ENCODE data around the gene SYPL1.

DNA sequence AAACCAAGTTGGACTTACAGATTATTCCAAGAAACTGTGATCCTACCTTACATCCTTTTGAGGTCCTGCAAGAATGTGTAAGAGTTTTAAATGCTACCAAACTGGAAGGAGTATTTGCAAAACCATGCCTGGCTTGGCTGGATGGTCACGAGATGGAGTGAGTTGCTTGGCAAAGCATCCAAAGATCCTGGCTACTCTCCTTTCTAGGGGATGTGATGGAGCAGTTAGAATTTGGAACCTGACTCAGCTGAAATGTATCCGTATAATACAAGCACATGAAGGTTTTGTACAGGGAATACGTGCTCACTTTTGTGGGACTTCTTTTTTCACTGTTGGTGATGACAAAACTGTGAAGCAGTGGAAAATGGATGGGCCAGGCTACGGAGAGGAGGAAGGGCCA, 13.3 kb upstream of the SYPL1 start:
- TF ChIP-seq, protein P1, sequence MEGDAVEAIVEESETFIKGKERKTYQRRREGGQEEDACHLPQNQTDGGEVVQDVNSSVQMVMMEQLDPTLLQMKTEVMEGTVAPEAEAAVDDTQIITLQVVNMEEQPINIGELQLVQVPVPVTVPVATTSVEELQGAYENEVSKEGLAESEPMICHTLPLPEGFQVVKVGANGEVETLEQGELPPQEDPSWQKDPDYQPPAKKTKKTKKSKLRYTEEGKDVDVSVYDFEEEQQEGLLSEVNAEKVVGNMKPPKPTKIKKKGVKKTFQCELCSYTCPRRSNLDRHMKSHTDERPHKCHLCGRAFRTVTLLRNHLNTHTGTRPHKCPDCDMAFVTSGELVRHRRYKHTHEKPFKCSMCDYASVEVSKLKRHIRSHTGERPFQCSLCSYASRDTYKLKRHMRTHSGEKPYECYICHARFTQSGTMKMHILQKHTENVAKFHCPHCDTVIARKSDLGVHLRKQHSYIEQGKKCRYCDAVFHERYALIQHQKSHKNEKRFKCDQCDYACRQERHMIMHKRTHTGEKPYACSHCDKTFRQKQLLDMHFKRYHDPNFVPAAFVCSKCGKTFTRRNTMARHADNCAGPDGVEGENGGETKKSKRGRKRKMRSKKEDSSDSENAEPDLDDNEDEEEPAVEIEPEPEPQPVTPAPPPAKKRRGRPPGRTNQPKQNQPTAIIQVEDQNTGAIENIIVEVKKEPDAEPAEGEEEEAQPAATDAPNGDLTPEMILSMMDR (IDR thresholded peaks at IDR 0.05), result no peak
- TF ChIP-seq POLR2A (IDR thresholded peaks at IDR 0.05) (no peak), POLR2AphosphoS5 (IDR thresholded peaks at IDR 0.05; ENCODE audit: insufficient read depth in 1 of 2, low read depth in 1 of 2) (peak in 1 of 2 donors; percentile 14)

Data from vagina (tissue), 2 donors.